Loucy (cell line): ENCODE results near the gene SPATA7.

Source experiments
- CTCF ChIP-seq: fragments of 200-600 bp; sonication (generic); conservative IDR thresholded peaks from 2 replicates; pipeline ENCODE4 v1.5.1; 2014; ENCODE audit warnings: mild to moderate bottlenecking, antibody characterized with exemption, low read length
- EZH2phosphoT487 ChIP-seq: fragments of 200-600 bp; IDR thresholded peaks from 2 replicates; pipeline ENCODE4 v1.6.1; 2018; ENCODE audit warnings: antibody characterized with exemption, mild to moderate bottlenecking, moderate library complexity, borderline replicate concordance

GRCh38 chr14:88481794-88482193, 96.3 kb downstream of the SPATA7 start:
- TF ChIP-seq CTCF: no peak
- no peak for TF ChIP-seq EZH2phosphoT487
